ENCODE measurements around the gene PTPN2. TPM values are rescaled to one million over a fixed set of nuclear protein-coding genes. Genes with fewer than 3 reads are reported as not detected.

Gene PTPN2
- total RNA-seq: 10 to 100 TPM; 47.3 to 48.5 TPM
- 27.7 TPM for polyA plus RNA-seq (2013, experiment 1 of 2)
- 25.6 TPM for polyA plus RNA-seq (2013, experiment 2 of 2)
- long read RNA-seq, experiment 1, partial matches to known transcripts: 1 of 14 reads
- long read RNA-seq, experiment 1, other reads (novel, unspliced or antisense): 13 of 14 reads
- long read RNA-seq, experiment 2, transcript PTPN2-202 (10 exons, 1,706 nt): major isoform, 26 of 55 reads
- long read RNA-seq, experiment 2, transcript PTPN2-201 (9 exons, 3,467 nt): minor isoform, 11 of 55 reads
- long read RNA-seq, experiment 2, partial matches to known transcripts: 6 of 55 reads
- long read RNA-seq, experiment 2, other reads (novel, unspliced or antisense): 12 of 55 reads
- long read RNA-seq, experiment 3, transcript PTPN2-202 (10 exons, 1,706 nt): major isoform, 39 of 94 reads
- long read RNA-seq, experiment 3, transcript PTPN2-201 (9 exons, 3,467 nt): minor isoform, 35 of 94 reads
- long read RNA-seq, experiment 3, partial matches to known transcripts: 4 of 94 reads
- long read RNA-seq, experiment 3, other reads (novel, unspliced or antisense): 15 of 94 reads
- long read RNA-seq, experiment 4, transcript PTPN2-201 (9 exons, 3,467 nt): minor isoform, 15 of 86 reads
- long read RNA-seq, experiment 4, transcript PTPN2-202 (10 exons, 1,706 nt): major isoform, 50 of 86 reads
- long read RNA-seq, experiment 4, partial matches to known transcripts: 6 of 86 reads
- long read RNA-seq, experiment 4, other reads (novel, unspliced or antisense): 13 of 86 reads

- Mint-ChIP-seq H3K4me1 (peaks cover 47% of the 10 kb centered on the region), H3K27me3 (ENCODE audit: insufficient read depth) (no peaks in the 10 kb centered on the region), H3K27ac (peak within 1 kb of the TSS; percentile 92), H3K9me3 (peaks cover 2% of the 10 kb centered on the region), H3K36me3 (ENCODE audit: low read depth) (peaks cover 4% of the 10 kb centered on the region), H3K4me3 (peak within 1 kb of the TSS; percentile 80)
- Histone ChIP-seq H3K9ac (ENCODE audit: extremely low read depth, low read length, poor library complexity, severe bottlenecking) (peak within 1 kb of the TSS; percentile 87), H3K27ac (ENCODE audit: low read depth, low read length) (peak within 1 kb of the TSS; percentile 96), H3K27me3 (ENCODE audit: control insufficient read depth, insufficient read depth, low read length, poor library complexity, severe bottlenecking) (no peaks in the 10 kb centered on the region), H3K9me3 (ENCODE audit: control insufficient read depth, low read length) (peaks cover 4% of the 10 kb centered on the region), H3K4me3 (ENCODE audit: low read length) (peak within 1 kb of the TSS; percentile 88), H3K4me1 (ENCODE audit: control insufficient read depth, insufficient read depth, low read length) (peaks cover 18% of the 10 kb centered on the region), H3K36me3 (ENCODE audit: control insufficient read depth, insufficient read depth, low read length) (no peaks in the 10 kb centered on the region)
- WGBS, 2 experiments (ENCODE audit: insufficient coverage in 1 of 2, insufficient read length in 1 of 2): 0% methylated on average over 8 to 89 of the region's 97 CpGs
- peak; percentile 94 for DNase-seq
- no peak for TF ChIP-seq CTCF (conservative IDR thresholded peaks at IDR 0.05)
Measured at GRCh38 chr18:12883684-12884405, at the start of gene PTPN2. Gene PTPN2 (minus strand): TSS chr18:12884237. CDS start chr18:12884141, 96 bp downstream.

DNA sequence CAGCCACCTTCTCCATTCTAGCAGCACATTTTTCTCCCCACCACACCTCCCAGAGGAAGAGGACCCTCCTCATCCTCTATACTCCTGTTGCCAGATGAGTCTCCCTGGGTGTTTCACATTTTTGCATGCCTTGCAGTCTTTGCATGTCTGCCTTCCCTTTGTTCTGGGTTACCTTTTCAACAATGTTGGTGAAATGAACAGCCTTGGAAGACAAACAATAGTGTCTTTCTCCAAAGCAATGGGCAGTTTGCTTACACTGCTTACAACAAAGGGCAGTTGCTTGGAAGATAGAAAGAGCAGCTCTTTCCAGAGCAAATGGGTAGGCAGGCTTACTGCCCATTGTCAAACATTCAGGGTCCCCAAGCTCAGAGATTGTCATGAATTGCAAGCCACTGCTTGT is 49.3 kb upstream of the PTPN2 start:
- H3K9me3 ChIP-seq (ENCODE audit: control insufficient read depth, low read length): no peaks in the 10 kb centered on the region
- no peak overlapping the region for H3K9ac ChIP-seq (ENCODE audit: extremely low read depth, low read length, poor library complexity, severe bottlenecking)
- DNase-seq: no peak
- no peaks in the 10 kb centered on the region for H3K27me3 ChIP-seq (ENCODE audit: control insufficient read depth, insufficient read depth, low read length, poor library complexity, severe bottlenecking)
- peaks cover 3% of the 10 kb centered on the region for H3K4me1 ChIP-seq (ENCODE audit: control insufficient read depth, insufficient read depth, low read length)
- Mint-ChIP-seq H3K27ac (no peak overlapping the region), H3K4me1 (peaks cover 20% of the 10 kb centered on the region), H3K36me3 (ENCODE audit: low read depth) (no peaks in the 10 kb centered on the region), H3K4me3 (no peak overlapping the region), H3K27me3 (ENCODE audit: insufficient read depth) (peaks cover 3% of the 10 kb centered on the region), H3K9me3 (no peaks in the 10 kb centered on the region)
- no peaks in the 10 kb centered on the region for H3K36me3 ChIP-seq (ENCODE audit: control insufficient read depth, insufficient read depth, low read length)
- no peak overlapping the region for H3K27ac ChIP-seq (ENCODE audit: low read depth, low read length)
- H3K4me3 ChIP-seq (ENCODE audit: low read length): no peak overlapping the region
- no peak for TF ChIP-seq CTCF (conservative IDR thresholded peaks at IDR 0.05)

GRCh38 chr18:12930908-12931307 is 46.9 kb upstream of the PTPN2 start:
- Mint-ChIP-seq H3K4me3 (no peak overlapping the region), H3K9me3 (no peaks in the 10 kb centered on the region), H3K36me3 (ENCODE audit: low read depth) (no peaks in the 10 kb centered on the region), H3K27ac (no peak overlapping the region), H3K4me1 (peaks cover 8% of the 10 kb centered on the region), H3K27me3 (ENCODE audit: insufficient read depth) (peaks cover under 1% of the 10 kb centered on the region)
- H3K9ac ChIP-seq (ENCODE audit: extremely low read depth, low read length, poor library complexity, severe bottlenecking): no peak overlapping the region
- no peaks in the 10 kb centered on the region for H3K9me3 ChIP-seq (ENCODE audit: control insufficient read depth, low read length)
- TF ChIP-seq CTCF (conservative IDR thresholded peaks at IDR 0.05): no peak
- H3K4me1 ChIP-seq (ENCODE audit: control insufficient read depth, insufficient read depth, low read length): no peaks in the 10 kb centered on the region
- H3K27ac ChIP-seq (ENCODE audit: low read depth, low read length): no peak overlapping the region
- no peak overlapping the region for H3K4me3 ChIP-seq (ENCODE audit: low read length)
- H3K27me3 ChIP-seq (ENCODE audit: control insufficient read depth, insufficient read depth, low read length, poor library complexity, severe bottlenecking): no peaks in the 10 kb centered on the region
- H3K36me3 ChIP-seq (ENCODE audit: control insufficient read depth, insufficient read depth, low read length): no peaks in the 10 kb centered on the region
- peak; percentile 17 for DNase-seq
- WGBS, 2 experiments (ENCODE audit: insufficient coverage in 1 of 2, insufficient read length in 1 of 2): 81 to 83% methylated on average over 3 of the region's 3 CpGs
